OCI-M1 (cell line): Measurements from ENCODE around the gene FST.

Experiments
- DNase-seq: peaks from one replicate; lab custom pipeline; 2025; lab: John Stamatoyannopoulos, UW

FST gene, protein sequence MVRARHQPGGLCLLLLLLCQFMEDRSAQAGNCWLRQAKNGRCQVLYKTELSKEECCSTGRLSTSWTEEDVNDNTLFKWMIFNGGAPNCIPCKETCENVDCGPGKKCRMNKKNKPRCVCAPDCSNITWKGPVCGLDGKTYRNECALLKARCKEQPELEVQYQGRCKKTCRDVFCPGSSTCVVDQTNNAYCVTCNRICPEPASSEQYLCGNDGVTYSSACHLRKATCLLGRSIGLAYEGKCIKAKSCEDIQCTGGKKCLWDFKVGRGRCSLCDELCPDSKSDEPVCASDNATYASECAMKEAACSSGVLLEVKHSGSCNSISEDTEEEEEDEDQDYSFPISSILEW

DNA sequence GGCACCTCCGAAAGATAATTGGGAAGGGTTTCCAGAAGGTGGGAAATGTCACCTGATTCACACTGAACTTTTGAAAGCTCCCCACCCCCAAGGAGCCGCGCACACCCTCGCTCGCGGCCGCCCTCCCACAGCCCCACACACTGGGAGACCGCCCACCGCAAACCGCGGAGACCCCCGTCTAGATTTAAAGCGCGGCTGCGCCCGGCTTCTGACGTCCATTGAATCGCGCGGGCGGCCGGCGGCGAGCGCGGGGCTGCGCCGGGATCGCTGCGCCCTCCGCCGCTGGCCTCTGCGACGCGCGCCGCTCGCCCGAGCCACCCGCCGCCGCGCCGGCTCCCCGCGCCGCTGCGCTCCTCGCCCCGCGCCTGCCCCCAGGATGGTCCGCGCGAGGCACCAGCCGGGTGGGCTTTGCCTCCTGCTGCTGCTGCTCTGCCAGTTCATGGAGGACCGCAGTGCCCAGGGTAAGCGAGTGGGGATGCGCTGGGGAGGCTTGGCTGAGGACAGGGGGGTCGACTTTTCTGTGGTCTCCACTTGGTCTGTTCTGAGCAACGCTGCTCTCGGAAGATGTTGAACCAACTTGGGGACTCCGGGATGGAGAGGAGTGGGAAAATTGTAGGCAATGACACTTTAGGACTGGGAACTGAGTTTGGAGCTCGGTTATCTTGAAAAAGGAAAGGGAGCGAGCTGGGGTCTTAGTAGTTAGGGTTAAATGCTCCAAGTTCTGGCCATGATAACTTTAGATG is at the start of gene FST:
Gene FST (plus strand): TSS at position 214 of the 743 bp plus-strand sequence. CDS start 163 bp downstream, at position 377.
- peak; percentile 62 for DNase-seq

DNA sequence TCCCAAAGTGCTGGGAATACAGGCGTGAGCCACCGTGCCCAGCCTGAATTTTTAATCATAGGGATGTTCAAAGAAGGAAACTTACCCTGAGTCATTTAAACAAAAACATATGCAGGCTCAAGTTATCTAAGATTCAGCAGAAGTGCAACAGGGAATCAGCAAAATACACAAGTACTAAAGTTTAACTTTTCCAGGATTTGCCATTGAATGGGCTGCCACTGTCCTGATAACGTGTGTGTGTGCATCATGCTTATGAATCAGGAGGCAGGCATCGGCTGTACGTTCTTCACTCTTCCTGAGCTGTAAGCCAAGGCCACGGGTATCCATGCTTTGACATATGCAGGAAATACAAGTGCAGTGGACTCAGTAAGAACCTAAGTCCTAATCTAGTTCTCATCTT is 48.8 kb upstream of the FST start:
- DNase-seq, result no peak

DNA sequence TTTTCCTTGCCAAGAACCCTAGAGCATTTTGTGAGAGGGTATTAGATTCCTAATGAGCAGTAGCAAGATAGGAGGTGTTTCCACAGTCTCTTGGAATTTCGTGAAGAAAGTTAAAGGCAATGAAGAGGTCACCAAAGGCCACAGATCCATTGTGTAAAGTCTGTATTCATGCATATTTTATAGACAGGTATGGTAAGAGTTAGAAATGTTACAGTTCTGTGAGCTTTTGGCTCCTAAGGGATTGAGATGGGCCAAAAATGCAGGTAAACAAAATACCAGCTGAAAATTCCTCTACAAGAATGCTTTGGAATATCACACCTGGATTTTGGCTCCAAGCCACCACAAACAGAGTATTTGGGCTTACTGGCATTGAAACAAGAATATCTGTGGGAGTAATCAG is 47.4 kb upstream of the FST start:
- DNase-seq, result no peak

DNA sequence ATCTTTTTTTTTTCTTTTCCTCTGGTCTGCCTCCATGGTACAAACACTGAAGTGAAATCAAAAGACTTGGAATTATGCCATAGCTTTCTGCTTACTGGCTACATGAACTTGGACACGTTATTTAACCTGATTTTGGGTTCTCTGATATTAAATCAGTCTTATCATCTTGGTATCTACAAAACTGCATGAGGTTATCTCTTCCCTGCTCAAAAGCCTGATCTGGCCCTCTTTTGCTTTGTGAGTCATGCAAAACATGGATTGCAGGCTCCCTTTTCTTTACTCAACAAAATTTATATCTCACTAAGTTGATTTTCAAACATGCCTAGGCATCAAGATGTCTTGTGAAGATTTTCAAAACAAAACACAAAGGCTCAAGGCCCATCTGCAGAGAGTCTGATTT is 45.9 kb upstream of the FST start:
- no peak for DNase-seq

DNA sequence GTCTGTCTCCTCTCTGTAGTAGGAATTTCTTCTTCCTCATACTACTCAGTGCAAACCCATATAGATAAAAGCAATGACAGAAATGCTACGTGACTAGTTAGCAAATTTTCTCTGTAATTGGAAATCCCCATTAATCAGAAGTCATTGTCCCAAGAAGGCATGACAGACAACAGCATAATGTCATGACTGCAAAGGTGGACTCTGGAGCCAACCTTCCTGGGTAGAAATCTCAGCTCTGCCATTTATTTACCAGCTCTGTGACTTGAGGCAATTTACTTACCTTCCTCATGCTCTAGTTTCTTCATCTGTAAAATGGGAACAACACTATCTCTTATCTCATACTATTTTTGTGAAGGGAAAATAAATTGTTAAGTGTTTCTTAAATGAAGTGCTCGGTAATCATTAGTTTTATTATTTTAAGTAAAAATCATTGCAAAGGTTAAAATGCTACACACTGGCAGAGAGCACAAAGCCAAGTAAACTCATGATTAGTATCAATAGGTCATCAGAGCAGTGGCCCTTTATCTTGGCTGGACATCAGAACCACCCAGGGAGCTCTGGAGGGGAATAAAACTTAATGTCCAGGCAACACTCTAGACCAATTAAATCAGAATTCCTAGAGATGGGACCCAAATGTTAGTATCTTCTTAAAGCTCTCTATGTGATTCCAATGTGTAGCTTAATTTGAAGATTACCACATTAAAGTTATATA is 43.8 kb upstream of the FST start:
- DNase-seq, result no peak

DNA sequence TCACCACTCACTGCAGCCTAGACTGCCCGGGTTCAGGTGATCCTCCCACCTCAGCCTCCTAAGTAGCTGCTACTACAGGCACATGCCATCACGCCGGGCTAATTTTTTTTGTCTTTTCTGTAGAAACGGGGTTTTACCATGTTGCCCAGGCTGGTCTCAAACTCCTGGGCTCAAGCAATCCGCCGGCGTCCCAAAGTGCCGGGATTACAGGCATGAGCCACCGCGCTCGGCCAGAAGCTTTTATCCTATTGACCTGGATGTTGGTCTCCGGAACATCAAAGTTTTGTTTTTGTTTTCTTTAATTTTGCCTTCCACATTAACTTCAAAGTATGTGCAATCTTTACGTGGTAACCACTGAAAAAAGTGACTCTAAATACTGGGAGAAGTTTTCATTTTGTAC is 42.4 kb upstream of the FST start:
- DNase-seq, result no peak

DNA sequence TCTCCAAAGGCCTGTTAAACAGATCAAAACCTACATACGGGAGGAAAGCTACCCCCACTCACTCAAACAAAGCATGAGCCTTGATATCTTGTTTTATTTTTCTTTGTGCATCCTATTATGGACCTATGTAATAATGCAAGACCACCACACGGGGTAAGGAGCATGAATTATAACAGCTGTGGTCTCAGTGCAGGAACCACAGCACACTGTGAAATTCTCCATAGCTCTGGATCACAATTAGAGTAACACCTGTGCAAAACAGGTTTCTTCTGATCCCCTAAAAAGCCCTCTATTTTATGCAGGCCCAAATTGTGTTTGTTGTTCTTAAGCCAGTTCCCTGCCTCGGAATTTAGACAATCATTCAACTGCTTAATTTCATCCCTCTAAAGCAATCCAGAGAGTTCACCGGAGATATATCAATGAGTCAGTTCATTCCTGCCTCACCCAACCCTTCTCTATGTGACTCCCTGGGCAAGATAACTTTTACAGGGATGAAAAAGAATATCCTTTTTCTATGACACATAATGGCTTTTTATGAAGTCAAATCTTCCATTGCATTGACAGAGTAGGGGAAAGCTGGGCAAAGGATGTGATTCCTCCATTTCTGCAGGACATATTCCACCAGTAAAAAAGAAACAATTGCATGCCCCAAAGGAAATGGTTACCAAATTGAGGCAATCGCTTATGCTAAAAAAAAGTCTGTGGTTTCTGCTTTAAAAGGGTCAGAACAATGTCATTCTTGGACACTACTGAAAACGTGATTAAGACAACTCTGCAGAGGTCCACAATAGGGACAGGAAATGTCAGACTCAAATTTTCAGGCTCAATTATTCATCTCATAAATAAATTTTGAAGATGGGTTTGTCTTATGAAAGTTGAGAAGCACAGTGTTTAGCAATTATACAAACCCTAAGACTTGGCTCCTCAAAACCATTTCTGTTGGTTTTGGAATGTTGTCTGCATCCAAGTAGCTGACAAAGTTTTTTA is 41.6 kb upstream of the FST start:
- no peak for DNase-seq

DNA sequence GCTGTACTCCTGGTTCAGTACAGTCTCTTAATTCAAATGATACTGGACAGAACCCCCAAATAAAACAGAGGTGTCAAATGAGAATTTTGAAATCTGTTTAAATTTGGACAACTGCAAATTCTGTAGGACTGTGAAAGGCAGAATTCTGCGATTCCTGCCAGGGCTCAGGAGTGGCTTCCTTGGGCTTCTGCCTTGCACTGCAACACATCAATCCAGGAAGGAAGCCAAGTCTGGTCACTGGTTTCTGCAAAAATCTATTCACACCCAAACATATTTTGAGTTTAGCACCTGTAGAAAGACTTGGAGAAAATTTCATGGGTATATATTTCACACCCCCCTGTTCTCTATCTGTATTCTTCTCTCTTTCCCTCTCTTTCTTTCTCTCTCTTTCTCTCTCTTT is 37.5 kb upstream of the FST start:
- no peak for DNase-seq

DNA sequence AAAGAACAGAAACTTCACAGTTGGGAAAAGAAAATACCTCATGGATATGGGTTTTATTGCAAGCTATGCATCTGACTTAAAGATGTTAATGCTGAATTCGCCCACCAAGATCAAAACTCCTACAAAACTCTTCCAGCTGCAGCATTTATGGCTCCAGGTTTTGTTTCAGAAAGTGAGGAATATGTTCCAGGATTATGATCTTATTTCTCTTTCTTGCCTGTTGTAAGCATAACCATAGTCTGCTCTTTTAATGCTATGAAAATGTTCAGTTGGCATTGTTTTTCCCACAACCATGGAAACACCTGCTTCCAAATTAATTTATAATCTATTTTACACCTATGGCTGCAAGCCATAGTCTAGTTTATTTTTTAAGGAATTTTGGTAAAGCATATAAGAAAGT is 34.9 kb upstream of the FST start:
- DNase-seq, result no peak

DNA sequence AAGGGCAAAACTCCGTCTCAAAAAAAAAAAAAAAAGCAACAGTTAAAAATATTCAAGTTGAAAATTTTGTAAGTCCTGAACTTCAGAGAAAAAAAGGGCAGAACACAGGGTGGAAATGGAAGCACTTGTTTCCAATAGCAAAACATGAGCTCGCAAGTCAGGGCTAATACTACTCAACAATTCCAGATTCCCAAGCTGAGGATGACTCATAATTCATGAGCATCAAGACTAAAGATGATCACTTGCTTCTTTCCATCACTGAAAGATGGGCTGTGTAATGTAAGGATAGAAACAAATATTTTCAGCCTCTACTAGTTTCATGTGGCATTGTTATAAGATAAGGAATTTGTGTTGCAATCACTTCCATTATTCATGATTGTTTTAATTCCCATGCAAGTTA is 33.5 kb upstream of the FST start:
- no peak for DNase-seq

DNA sequence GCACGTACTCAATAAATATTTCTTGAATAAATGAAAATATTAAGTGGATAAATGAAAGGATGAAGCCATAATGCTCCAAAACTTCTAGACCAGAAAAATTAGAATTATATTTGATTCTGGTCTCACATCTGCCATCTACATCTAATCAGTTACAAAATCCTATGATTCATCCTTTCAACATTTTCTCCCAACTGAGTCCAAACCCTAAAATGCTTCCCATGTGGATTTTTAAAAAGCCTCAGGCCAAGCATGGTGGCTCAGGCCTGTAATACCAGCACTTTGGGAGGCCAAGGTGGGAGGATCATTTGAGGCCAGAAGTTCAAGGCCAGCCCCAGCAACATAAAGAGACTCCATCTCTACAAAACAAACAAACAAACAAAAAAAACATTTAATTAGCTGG is 31.6 kb upstream of the FST start:
- DNase-seq, result no peak

DNA sequence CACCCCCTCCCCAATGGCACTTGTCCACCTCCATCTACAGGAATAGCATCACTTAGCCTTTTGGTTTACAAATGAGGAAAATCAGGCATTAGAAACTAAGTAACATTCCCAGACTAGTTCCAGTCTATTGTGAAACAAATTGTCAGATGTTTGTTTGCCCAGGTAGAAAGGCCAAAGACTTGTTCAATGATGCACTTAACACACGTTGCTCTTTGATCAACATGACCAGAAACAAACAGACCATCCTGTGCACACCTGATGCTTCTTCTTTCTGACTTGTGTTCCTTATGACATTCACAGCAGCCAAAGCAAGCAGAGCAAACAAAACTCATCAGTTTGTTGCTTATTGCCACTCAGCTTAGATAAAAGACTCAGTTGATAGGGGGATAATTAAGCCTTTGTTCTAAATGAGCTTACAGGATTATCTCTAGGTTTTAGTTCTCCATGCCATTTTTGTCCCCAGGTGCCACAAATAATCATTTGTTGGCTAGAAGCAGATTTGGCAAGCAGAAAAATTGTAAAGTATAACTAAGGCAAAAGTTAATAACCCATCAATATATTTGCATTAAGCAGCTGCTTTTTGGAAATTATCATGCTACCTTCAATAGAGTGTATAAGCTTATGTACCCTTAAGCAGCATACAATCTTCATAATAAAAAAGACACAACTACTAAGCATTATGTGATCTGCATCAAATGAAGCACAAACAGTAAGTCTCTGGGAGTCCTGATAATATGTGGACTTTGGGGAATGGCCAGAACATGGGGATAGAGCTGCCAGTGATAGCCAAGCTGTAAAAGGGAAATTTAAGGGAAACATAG is 26.3 kb upstream of the FST start:
- no peak for DNase-seq

DNA sequence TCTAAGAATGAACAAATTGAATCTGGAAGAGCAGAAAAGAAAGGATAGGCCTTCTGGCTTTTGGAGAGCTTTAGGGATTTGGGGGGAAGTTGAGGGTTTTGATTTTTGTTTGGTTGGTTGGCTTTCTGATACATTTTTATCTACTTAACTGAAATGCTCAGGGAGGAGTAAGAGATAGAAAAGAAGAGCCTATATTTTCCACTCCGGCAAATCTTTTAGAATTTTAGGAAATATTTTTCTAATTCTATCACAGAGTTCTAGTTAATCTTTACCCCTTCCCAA is 25.8 kb upstream of the FST start:
- DNase-seq, result no peak

DNA sequence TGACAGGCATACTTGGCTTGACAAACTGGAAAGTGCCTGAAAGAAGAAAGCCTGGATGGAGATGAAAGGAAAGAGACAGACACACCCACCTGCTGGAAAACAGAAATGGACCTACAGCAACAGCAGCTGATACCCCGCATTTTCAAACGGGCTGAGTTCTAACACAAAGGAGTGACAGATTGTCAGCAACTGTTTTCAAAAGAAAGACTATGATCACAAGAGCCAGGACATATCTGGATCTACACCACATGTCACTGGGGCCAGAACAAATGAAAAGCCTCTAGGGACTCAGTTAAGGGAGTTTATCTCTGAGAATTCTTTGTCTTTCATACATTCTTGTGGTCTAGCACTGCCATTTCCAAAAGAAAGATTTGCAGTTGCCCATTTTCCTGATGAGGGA is 24.1 kb upstream of the FST start:
- DNase-seq, result no peak

DNA sequence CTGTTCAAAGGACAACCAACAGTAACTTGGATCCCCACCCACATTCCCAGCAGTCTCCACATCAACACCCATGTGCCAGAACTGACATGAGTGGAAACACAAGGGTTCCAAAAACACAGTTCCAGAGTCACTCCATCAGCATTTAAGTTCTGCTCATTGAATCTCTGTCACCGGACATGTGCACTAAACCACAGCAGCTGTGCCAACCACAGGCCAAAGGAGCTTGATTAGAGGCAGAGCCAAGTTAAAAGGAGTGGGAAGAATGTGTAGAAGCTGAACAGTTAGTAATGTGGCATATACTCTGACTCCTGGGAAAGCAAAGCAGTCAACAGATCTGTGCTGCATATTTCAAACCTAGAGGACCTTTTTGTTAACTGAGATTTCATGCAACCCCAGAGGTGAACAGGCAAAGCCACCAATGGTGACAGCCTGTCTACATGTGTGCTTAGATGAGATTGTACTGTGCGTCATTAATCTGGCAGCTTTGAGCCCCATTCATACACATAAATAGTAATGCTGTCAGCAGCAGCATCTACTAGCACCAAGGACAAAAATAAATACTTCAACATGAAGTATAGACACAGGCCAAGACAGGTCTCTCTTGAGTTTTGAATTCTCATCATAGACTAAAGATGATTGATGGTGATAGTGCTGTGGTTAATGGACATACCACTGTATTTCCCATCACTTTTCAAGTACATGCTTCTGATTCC is 16.4 kb upstream of the FST start:
- DNase-seq, result peak; percentile 27

DNA sequence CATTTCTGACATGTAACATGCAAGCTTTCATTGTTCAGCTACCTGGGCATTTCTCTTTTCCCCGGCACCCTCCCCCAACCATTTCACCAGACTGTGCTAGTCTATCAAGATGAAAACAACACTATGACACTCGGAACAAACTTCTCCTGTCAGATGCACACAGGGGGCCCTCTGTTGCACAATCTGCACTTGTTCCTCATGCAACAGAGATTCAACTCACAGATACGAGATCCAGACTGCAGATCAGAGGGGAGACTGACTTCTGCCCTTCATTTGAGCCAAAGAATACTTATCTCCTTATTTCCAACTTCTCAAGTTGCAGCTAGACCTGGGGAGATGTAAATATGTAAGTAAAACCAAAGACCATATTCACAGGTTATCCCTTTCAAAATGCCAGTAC is 15.7 kb upstream of the FST start:
- peak; percentile 43 for DNase-seq

DNA sequence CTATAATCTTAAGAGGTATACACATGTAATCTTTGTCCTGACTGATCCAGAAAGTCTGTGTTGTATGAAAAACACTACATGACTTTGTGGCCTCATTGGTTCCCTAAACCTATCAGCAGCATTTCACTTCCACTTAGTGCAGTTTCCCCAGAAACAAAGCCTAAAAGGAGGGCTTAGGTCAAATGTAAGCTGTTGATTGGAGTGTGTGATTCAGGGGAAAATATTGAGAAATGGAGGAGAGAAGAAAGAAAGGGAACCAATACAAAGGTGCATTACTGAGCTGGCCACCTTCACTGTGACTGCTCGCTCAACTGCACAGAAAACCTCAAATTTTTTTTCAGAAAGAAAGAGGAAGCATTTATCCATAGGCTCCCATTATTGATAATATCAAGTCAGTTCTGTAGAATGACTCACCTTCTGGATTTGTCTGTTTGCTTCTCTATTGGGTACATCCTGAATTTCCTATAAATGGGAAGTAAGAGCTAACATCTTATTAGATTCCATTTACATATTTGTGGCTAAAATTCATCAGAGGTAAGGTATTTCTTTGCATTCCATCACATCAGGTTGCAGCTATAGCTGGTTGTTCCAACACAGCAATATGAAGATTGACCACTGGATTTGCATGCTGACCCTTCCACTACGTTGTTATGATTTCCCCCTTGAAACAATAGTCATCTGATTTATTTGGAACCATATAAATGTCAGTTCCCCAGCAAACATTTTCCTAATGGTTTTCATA is 10.3 kb upstream of the FST start:
- DNase-seq, result peak; percentile 50

DNA sequence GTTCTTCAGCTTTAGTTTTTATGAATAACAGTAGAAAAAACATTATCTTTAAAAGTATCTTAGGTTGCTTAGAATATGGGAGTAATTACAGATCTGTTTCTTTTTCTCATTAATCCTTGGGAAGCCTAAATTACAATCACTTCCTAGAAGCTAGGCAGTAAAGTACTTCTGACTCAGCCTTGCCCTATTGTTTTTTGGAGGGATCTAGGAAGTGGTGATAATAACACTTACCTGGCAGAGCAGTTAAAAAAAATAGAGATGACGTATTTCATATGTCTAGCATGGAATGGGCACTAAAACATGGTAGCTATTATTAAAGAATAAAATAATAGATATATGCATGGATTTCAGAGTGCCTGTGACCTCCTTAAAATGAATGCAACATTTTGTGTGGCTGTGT is 8.2 kb upstream of the FST start:
- no peak for DNase-seq

DNA sequence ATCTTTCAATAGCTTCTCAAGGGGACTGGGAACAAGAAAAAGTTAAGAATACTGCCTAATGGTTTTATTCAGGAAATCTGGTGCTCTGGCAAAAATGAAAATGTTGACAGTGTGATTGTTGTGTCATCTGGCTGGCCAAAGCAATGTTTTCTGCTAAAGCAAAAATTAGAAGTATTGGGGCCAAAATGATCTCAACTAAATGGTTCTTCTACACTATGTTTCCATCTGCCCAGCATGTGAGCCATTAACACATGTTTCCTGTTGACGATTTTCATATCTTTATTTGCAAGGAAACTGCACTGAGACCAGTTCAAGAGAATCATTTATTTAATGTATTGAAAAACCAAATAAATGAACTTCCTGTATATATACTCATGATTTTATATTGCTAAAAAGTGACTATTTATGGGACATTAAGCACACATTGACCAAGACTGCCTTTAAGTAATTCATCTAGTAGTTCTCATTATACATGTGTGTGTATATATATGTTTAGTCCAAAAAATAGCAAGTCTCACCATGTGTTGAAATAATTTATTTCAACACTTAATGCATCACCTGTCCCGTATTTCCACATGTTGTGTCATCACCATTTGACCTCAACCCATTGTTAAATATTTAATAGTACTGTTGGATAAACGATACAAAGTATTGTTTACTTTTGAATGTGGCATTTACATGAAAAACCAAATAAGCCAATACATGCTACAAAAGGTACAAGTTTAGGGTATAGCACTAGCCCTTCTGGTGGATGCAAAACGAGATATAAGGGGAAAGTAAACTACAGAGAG is 7.5 kb upstream of the FST start:
- DNase-seq, result no peak
